Suppressor macrophage treated with lipopolysaccharide for 4 hours (primary cell): ENCODE data around the gene SDCBP2.
A peak's percentile ranks its signal among the peaks of the same experiment; 100 is the strongest.

ENCODE experiments used
- DNase-seq: peaks from one replicate; pipeline ENCODE4 v3.0.0-alpha.2; 2020

The SDCBP2 gene

DNA sequence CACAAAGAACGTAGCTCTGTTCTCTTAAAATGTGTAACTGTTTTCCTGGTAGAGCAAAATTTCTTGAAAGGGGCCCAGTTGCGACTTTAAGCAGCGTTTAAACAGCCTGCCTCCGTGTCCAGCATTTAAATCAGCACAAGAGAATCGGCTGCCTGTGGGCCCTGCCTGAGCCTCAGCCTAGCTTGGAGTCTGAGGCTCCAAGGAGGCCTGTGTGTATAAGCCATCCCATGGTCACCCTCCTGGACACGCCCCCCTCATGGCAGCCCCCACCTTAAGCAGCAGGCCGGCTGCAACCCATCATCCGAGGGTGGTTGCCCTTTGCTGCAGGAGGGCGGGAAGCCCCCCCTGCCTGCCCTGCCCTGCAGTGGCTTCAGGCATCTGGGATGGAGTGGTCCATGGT is 18.9 kb downstream of the SDCBP2 start:
- no peak for DNase-seq

DNA sequence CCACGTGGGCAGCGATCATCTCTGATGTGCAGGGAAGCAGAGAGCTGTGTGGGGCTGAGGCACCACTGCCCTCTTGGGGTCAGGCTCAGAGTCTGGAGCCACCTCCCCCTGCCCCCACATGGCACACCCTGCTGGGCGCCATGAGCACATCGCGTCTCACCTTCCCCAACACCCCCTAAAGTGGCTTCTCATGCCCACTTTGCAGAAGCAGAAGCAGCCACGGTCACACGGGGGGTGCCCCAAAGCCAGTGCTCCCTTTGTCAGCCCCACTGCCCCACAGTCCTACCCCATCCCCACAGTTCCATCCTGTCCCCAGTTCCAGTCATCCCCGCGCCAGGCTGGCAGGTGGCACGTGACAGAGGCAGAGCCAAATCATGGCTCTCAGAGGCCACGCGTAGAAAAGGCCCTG is 19.5 kb downstream of the SDCBP2 start:
- DNase-seq, result no peak

DNA sequence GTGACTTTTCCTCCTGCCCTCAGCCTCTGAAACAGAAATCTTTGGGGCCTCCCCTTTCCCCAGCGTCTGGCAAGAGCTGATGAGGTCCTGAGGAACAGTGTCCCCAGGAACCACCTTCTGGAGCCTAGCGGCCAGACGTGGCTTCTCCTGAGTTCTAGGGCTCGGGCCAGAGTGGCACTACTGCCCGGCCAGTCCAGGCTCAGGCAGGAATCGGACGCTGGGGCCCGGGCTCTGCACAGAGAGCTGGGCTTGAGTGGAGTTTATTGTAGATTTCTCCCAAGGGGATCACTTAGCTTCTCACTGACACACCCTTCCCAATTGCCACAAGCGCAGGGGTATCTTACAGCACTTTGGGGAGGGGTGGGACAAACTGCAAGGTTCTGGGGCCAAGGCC is 20.2 kb downstream of the SDCBP2 start:
- no peak for DNase-seq

DNA sequence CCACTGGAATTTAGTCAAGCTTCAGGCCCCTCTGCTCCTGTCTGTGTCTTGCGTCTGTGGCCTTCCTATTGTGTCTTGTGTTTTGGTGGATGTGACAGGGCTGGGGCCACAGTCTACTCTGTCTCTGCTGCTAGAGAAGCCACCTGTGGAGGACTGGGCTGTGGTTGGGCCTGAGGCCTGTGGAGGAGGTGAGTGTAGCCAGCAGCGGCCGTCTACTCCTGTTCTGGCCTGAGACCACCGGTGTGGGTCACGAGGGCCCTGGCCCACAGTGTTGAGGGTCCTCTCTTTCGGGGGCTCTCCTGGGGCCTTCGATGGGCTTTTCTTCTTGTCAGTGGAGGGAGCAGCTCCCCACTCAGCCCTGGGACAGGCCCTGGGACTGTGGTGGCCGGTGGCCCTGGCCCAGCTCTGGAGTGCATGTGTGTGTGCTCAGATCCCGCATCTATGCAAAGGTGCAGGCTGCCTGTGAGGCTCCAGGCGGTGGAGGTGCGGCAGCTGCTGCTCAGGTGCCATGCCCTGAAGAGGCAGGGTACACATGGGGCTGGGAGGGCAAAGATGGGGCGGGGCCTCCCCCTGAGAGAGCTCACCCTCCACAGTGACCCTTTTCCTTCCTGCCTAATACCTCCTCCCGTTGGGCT is 20.8 kb downstream of the SDCBP2 start:
- no peak for DNase-seq

DNA sequence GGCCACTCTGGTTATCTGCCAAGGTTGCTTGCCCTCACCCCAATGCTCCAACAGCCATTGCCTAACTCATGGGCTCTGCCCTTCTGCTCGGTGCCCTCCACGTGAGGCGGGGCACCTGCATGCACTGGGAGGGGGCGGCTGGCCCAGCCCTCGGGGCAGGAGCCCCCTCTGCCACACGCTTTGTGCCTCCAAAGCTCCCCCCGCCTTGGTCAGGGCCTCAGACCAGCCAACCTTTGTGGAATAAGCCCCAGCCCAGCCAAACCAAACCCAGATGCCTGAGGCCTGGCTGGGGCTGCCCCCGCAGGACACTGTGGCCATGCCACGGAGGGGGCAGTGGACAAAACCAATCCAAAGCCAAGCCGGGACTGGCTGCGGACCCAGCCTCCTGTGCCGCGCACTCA is 21.4 kb downstream of the SDCBP2 start:
- DNase-seq, result no peak

DNA sequence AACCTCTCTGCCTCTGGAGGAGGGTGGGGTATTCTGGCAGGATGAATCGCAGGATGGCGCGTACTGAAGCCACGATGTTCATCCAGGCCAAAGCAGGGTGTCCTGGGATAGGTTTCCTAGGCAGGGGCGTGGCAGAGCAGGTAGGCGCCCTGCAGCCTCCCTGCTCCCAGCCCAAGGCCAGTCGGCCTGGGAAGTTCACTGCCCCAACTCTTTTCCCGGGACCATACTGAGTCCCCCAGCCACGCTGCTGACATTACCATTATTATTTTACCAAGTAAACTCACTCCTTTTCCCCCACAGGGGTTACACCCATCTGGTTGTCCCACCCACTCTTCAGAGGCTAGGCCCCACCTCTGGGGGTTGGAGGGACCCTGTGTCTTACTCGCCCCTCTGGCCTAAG is 21.8 kb downstream of the SDCBP2 start:
- no peak for DNase-seq

DNA sequence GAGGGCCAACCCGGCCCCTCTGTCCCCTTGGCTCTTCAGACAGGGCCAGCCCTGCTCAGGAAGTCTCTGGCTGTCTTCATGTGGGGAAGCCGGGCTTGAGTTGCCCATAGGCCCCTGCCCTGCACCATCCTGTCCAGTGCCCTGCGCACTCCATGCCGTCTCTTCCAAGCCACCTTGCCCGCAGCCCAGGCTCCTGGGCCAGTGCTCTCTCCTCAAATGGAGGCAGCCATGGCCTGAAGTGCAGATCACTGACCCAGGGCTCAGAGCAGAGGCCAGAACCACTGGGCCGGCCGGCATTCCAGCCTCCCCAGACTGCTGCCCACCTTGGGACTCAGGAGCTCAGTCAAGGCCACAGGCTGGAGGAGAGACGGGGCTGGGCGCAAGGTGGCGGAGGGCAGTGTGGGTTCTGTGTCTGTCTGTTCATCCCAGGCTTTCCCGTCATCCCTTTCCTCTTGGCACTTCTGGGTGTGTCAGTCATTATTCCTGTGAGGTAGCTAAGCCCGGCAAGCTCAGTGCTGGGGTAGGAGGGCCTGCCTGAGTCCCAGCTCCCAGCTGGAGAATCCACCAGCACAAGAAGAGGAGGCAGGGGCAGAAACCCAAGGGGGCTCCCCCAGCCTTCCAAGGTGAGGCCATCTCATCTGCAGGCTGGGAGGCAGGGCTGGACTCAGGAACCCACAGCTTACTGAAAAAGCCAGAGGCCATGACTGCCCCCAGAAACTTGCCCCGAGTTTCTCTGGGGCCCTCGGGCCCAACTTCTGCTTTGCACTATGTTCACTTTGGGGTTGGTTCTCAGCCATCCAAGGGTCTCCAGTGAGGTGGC is 22.4 kb downstream of the SDCBP2 start:
- DNase-seq, result no peak

DNA sequence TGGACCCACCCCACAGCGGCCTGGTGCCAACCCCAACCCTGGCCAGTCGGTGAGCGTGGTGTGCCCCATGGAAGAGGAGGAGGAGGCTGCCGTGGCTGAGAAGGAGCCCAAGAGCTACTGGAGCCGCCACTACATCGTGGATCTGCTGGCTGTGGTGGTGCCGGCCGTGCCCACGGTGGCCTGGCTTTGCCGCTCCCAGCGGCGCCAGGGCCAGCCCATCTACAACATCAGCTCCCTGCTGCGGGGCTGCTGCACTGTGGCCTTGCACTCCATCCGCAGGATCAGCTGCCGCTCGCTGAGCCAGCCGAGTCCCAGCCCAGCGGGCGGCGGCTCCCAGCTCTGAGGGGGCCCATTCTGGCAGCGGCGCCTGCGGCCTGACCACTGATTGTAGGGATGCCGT is 23.2 kb downstream of the SDCBP2 start:
- DNase-seq, result no peak

DNA sequence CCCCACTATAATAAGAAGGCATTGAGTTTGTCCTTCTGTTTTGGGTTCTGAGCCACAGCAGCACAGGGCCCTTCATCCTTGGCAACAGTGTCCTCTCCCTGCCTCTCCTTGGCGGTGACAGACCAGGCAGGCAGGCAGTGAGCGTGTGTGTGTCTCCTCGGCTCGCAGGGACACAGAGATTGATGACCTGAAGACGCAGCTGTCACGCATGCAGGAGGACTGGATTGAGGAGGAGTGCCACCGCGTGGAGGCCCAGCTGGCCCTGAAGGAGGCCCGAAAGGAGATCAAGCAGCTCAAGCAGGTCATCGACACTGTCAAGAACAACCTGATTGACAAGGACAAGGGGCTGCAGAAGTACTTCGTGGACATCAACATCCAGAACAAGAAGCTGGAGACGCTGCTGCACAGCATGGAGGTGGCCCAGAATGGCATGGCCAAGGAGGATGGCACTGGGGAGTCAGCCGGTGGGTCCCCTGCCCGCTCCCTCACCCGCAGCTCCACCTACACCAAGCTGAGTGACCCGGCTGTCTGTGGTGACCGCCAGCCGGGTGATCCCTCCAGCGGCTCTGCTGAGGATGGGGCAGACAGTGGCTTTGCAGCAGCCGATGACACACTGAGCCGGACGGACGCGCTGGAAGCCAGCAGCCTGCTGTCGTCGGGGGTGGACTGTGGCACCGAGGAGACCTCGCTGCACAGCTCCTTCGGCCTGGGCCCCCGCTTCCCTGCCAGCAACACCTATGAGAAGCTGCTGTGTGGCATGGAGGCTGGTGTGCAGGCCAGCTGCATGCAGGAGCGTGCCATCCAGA is 24.0 kb downstream of the SDCBP2 start:
- no peak for DNase-seq

DNA sequence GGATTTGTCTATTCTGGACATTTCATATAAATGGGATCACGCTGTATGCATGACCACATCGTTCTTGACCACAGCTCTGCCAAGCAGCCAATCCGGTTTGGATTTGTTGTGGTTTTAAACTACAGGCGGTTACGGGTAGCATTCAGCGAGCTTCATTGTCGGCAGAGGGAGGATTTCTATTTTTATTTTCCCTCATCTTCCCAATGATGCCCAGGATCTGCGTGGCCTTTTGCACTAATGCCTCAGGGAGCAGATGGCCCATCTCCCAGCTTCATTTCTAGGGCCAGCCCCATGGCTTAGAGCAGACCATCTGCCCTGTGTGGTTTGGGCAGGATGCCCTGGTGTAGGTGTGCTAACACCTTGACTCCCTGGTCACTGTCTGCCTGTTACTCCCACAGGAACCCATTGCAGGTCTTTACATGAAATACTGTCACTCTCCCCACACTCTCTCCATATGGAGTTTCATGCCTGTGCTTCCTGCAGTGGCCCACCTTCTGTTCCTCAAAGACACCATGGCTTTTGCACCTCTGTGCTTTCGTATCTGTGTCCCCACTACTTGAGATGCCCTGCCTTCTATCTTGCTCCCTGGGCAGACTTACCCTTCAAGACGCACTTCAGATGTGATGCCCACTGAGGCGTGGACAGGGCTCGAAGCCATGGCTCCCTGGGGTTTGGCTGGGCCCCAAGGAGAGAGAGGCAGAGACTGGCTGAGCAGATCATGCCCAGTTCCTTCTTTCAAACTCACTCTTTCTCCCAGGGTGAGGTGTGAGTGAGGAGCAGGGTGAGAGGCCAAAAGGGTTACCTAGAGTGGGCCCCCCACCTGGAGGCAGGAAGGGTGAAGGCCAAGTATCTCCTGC is 26.0 kb downstream of the SDCBP2 start:
- DNase-seq, result peak; percentile 13

DNA sequence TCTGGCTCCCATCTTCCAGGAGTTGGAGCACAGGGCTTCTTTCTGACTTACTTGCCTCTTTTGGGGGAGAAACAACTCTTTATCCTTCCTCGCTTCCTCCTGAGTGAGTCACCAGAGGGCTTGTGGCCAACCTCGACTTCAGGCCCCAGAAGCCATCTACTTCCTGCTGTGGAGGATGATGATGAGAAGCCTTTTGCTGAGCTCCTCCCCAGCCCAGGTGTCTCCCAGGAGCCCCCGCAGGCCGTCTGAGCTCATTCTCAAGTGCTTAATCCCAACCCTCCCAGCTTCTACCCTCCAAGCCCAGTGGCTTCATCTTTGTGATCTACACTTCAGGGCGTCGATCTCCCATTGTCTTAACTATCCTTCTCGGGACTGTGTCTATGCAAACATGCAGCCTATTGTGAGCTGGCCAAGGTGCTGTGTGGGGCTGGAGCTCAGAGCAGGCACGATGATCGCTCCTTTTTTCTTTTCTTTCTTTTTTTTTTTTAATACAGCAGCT is 27.9 kb downstream of the SDCBP2 start:
- peak; percentile 12 for DNase-seq

DNA sequence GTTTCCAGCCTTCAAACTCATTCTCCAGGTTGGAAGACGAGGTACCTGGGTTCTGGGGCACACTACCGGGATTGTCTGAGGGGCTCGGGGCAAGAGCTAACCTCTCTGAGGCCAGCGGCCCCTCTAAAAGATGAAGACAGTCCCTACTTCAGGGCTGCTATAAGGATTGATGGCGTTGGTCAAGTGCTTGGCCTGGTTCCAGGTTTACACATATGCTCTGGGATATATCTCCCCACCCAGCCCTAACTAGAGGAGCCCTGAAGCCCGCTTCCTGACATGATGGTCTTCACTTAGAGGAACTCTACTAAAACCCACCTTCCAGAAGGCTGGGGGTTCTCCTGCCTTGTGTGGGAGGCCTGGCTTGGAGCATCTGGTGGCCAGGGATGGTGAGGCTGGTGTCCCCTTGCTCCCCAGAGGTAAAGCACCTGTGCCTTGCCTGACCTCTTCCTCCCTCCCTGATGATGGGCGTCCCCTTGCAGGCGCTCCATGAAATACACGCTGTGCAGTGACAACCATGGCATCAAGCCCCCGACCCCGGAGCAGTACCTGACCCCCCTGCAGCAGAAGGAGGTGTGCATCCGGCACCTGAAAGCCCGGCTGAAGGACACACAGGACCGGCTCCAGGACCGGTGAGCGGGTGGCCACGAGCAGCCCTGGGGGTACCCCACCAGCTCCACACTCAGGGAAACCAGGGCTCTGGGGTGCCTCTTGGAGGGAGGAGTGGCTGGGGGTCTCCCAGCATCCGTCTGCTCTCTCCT is 28.7 kb downstream of the SDCBP2 start:
- DNase-seq, result no peak

DNA sequence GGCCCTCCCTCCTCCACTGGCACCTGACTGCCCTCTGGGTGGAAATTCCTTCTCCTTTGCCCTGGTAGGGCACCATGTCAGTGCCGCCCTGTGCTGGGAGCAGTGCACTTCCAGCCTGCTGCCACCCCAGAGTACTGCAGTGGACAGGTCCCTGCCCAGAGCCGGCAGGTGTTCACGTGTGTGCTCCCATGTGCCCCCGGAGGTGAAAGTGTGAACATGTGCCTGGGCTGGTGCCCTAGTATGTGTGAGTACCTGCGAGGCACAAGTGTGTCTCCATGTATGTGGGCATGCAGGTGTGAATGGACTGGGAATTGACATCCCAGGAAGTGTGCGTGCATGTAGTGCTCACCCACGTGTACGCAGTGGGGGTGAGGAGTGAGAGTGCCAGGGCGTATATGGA is 29.4 kb downstream of the SDCBP2 start:
- DNase-seq, result no peak

DNA sequence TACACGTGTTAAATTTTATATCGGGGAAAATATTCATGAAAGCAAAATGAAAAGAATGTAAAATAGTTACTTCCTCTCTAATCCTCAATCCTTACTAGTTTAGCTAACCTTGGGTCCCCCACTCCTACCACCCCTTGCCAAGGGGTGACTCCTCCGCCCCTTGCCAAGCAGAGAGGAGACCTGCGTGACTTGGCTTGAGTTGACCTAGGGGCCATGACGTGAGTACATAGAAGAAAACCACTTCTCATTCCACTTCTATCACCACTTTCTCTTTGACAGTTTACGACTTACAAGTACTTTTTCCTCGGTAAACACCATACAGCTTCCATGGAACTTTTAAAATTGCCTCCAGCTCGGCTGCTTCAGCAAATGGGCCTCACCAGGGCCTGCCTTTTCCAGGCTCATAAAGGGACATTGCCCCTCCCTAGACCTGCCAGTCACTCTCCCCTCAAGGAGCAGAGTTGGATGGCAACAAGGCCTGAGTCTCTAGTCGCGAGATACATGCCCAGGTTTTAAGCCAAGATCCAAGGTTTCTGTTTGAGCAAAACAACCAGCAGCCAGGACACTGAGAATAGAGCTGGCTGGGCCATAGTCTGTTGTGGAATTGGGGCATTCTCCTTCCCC is 29.9 kb downstream of the SDCBP2 start:
- DNase-seq, result no peak

DNA sequence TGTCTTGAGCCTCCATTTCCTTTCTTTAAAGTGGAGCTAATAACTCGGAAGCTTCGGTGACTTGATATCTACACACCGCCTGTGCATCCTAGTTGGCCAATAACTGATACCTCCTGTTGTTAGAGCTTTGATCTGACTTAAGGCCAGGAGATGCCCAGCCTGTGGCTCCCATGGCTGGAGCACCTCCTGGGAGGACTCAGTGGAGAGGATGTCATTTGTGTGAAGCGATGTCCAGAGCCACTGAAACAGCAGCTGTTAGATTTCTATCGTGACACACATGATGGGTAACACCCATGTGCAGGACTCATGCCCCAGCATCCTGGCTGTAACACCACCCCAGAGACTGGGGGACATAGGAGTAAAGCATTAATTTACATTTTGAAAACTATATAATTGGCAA is 30.8 kb downstream of the SDCBP2 start:
- DNase-seq, result no peak

DNA sequence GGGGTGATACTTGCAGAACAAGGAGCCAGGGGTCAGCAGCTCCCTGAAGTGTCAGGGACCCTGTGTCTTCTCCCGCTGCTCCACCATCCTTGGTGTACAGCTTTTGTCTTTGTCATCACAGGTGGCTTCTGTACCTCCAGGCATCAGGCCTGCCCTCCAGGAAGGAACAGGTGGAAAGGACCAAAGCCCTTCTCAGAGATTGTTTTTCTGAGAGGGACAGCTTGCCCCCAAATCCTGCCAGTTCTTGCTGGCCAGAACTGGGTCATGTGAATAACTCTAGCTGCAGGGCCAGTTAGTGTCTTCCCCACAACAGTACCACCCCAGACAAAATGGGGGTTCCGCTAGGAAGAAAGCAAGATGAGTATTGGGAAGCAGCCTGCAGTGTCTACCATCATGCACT is 31.5 kb downstream of the SDCBP2 start:
- DNase-seq, result no peak

DNA sequence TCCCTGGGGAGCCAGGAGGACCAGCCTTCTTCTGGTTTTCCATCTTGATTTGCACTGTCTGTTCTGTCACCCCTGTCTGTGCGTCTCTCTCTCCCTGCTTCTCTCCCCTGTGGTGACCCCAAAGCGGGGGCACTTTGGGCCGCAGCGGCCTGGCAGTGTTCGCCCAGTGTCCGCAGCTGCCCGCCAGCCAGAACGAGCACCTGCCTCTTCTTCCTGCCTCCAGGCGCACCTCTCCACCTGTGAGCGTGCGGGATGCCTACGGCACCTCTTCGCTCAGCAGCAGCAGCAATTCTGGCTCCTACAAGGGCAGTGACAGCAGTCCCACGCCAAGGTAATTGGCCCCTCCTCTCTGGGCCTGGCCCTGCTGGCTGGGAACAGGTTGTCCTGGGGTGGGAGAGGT is 32.0 kb downstream of the SDCBP2 start:
- DNase-seq, result no peak

DNA sequence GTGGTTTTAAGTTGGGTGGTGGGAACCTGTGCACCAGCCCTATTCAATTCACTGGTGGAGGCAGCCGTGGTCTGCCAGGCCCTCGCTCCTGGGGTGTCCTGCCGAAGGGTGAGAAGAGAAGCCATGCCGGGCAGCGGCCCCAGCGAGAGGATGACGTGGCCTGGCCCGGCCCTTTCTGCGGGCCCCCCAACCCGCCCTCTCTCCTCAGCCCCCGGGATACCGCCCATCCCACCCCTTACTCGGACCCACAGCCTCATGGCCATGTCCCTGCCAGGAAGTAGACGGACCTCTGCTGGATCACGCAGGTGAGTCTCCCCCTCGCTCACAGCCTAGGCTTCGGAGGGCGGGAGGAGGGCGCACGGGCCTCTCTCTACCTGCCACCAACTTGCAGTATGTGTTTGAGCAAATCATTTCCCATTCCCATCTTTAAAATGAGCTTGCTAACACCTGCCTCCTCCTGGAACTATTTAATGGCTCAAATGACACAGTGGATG is 32.8 kb downstream of the SDCBP2 start:
- no peak for DNase-seq

DNA sequence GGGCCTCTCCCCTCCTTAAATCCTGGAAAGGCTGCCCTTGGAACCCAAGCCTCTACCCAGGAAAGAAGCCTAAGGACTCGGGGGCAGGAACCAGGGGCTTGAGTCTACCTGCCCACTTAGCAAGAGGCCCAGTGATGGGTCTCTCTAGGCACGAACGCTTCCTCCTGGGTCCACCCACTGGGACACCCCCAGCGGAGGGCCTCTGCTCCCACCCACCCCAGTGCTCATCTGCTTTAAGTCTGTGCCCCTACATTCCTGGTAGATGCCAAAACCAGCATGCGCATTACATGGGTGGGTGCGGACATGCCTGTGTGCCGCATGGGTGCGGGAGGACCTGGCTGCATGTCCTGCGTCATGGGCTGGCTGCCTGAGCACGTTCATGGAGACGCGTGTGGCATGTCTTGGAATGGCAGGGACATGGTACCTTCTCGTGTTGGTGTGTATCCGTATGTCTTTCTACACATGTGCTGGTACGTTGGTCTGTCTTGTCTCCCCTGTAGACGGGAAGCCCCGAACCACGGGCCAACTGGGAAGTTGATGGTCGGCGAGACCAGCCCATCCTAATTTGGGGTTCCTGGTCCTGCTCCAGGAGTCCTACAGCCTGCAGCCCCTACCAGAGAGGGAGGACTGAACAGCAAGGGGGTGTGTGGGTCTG is 33.5 kb downstream of the SDCBP2 start:
- DNase-seq, result no peak

DNA sequence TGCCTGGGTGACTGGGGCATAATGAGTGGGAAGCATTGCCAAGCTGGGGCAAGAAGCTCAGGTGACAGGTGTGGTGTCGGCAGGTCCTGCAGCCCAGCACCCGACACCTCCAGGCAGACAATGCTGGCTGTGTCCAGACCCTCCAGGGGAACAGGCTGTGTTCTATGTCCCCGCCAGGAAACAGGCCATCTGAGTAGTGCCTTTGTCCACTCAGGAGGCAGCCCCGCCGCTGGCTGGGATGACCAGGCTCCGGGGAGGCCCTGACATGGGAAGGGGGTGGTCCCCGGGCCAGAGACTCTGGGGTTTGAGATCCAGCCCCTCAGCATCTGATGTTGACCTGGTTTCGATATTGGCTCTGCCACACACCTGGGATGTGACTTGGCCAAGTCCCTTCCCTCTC is 34.4 kb downstream of the SDCBP2 start:
- no peak for DNase-seq
